HG03066 (cell line): ENCODE measurements around the gene TWIST2.

Experiments used
- ATAC-seq: cut with Tn5 transposase; IDR thresholded peaks from one replicate; pipeline ENCODE4 v1.9.1; 2021; ENCODE audit warnings: low read depth; ENCODE audit not compliant: unreplicated experiment

The TWIST2 gene

DNA sequence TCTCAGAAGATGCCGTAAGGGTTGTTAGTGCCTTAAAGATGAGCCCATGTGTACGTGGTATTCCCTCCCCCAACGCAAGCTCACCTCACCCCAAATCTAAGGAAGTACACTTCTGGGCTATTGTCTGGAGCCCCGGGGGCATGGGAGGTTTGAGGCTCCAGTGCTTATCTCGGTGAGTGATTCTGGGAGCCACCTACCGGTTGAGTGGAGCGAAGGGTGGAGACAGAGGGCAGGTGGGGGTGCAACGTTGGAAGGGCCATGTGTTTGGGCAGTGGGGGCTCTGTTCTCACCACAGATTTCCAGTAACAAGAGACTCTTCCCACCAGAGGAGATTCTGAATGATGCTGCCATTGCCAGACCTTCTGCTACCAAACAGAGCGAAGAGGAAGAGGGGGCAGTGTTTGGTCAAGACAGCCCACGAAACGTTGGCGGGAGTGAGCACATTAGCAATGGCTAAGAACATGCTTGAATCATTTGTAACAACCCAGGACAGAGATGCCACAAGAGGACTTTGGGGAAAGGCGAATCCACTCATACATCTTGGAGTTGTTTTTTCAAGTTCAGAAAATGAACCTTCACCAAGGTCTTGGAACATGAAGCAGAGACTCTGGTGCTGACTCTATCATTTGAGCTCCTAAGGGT, 38.7 kb downstream of the TWIST2 start:
- ATAC-seq: no peak

DNA sequence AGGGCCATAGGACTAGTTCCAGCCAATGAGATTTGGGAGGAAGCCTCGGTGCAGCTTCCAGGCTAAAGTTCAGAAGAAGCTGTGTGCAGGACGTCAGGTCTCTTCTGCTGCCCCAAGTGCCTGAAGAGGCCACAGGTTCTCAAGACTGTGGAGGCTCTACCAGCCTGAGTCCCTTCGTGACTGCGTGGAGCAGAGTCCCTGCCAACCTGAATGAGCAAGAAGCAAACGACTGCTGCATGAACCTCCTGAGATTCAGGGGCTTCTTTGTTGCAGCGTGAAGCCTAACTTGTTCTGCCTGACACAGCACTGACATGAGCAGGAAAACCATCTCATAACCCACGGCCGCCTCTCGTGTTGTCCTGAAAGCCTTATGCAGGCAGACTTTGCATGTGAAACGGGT, 39.7 kb downstream of the TWIST2 start:
- ATAC-seq: no peak

DNA sequence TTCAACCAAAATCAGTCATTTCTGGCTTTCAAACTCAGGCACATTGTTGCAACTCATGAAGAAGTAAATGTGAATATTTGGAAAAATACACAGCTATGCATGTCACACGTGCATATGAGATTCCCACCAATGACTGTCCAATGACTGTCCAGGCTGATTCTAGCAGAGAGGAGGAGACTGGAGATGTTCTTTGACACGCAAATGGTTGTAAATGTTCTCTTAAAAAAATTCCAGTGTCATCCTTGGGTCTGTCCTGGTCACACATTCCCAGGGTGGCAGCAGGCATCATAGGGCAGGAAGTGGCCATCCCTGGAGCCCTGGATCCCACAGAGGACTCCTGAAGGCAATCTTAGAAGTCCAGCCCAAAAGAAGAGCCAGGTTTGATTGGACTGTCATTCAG, 40.9 kb downstream of the TWIST2 start:
- no peak for ATAC-seq

DNA sequence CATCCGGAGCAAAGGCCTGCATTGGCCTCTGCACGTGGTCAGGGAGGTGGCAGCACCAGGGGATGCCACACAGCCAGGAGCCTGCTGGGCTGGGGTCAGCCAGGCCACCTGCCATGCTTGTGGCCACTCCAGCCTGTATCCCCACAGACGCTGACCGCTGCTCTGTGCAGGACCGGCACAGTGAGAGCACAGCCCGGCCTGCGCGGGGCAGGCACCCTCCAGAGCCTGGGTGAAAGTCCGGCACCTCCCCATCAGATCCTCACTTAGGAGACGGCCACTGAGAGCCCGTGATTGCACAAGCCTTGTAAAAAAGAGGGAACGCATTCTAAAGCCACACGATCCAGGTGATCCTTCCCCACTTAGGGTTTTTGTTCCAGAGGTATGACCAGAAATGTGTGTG, 42.2 kb downstream of the TWIST2 start:
- ATAC-seq: no peak

DNA sequence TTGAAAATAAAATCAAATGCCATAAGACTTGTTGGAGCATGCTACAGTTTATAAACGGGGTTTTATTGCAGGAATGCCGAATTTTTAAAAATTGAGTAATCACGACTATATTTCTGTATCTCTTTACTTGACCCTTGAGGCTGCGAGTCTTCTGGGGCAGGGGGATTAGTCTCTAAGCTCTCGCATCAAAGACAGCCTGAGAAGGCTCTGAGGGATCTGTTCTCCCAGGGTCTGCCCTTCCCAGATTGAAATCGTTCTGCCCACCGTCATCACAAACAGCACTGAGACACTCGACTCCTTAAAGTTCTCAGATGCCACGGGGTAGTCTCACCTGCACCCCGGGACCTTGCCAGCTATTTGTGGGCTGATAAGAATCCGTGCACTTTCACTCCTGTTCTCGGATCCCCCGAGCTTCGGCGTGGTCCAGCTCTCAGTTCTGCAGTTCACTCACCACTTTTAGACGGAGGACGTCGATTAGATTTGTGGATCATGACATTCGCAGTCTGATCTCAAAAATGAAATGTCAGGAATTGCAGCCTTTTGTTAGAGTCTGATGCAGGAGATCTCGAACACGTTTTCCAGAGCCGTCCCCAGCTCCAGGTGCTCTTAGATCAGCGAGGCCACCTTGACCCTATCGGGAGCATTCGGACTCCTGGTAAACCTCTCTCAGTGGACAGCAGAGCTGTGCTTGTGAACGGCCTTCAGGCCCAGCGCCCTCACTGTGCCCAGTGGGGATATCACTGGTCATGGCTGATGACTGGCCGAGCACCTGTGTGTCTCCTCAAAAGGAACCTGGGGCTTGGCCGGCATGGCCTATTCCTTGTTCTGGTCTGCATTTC, 43.0 kb downstream of the TWIST2 start:
- ATAC-seq: no peak

- ATAC-seq: no peak
Observed at GRCh38 chr2:238891457-238892203, 43.7 kb downstream of the TWIST2 start.

GRCh38 chr2:238892204-238892500, 44.3 kb downstream of the TWIST2 start:
- no peak for ATAC-seq

GRCh38 chr2:238892796-238893195, 44.9 kb downstream of the TWIST2 start:
- no peak for ATAC-seq

DNA sequence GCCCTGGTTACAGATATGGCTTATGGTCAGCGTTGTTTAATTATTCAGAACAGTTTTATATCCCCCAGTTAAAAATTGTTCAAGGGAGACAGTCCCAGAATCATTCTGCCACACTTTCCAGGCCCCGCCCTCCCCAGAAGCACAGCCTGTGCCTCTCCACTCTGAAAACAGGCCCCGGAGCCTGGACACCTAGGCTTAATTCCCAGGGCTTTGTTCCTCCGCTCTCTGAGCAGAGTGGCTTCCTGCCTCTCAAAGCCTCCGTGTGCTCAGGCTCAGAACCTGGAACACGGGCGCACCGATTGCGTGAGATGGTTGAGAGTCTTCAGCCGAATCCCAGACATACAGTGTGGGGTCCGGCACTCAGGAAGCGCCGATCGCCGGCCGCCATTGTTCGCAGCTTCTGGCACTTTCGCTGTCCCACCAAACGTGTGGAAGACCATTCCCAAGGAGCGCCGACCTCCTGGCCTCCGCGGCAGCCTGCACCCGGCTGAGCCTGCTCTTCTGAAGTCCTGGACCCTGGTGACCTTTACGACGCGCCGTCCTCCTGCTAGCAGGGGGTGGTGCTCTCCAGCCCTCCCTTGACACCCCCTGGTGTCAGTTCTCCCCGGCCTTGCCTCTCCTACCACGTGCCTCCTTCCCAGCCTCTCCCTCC, 45.6 kb downstream of the TWIST2 start:
- no peak for ATAC-seq

DNA sequence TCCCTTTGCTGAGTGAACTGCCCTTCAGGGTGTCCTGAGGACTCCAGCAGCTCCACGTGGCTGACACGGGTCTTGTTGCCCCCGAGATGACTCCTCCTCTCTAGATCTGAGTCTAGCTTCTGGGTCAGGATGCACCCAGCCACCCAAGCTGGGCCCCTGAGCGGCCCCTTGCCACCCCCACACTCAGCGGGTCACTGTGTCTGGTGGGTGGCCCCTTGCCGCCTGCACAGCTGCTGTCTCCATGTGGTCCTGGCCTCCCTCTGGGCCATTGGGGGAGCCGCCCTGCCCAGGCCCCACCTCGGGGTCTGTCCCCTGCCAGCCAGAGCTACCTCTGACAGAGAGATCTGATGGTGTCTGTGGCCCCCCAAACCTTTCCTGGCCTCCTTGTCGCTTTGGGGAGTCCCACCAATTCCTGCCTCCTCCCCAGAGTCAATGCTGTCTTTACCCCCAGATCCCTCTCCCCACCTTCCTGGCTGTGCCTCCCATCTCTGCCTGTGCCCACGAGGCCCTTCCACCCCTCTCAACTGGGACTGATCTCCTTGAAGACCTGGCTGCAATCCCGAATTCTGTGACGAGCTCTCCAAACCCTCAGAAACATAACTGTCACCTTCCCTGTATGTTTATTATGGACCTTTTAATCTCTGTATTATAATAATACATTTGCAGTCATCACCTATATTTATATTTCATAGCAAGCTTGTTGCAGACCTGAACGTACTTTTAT, 46.5 kb downstream of the TWIST2 start:
- ATAC-seq: no peak

DNA sequence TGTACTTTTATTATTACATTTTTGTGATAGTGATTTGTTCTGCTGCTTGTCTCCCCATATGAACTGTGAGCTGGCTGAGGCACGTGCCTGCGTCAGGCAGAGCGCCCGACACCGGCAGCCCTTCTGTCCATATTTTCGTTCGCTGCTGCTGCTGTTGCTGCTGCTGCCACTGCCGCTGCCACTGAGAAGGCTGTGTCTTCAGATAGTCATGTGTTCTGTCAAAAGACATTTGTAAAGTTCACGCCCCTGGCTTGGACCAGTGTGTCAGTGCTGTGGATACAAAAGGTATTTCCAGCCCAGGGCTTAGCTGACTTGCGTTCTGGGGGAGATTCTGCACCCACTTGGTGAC, 47.0 kb downstream of the TWIST2 start:
- no peak for ATAC-seq

DNA sequence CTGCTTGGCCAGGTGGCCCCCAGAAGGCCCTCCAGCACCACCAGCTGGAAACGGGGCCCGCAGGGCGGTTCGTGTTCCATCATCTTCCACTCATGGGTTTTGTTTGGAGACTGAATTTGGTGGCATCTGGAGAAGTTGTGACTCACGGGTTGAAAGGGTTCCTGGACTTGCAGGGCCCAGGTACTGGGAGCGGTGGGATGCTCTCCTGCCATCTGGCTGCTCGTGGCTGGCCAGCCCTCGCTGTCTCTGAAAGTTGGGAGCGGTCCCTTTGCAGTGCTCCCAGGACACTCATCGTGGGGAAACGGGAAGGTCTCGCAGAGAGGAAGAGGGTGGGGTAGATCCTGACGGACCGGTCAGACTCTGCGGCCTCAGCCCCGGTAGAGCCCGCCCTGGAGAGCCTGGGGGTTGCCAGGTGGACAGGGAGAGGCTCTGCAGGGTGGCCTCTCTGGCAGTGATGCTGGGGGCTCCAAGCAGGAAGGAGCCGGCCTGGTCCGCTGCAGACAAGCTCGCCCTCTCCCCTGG, 47.5 kb downstream of the TWIST2 start:
- ATAC-seq: no peak

DNA sequence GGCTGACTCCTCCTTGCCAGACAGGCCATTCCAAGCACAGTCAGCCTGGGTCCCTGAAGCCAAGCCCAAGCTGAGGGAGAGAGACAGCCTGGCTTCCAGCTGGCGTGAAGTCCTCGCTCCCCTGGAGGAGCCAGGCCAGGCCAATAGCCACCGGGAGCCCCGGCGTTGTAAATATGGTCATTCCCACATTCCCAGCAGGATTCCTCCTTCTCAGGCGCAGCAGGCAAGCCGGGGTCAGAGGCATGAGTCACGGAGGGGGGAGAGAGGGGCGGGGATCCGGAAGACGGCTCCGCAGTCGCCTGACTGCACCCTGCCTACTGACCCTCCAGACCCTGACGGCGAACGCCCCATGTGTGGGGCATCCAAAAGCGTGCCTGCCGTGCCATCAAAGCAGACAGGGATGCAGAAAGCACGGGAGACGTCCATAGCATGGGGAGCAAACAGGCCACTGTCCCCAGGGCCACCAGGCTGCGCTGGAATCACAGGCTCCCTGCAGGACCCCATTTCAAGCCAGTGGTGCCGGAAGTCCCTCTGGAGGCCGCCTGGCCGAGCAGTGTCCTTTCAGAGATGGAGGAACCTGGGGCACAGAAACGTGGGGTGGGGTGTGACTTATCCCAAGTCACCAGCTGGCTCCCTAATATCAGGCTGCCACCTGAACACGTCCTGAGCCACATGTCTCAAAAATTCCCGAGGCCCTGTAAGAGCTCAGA, 48.2 kb downstream of the TWIST2 start:
- no peak for ATAC-seq

- ATAC-seq: no peak
Observed at GRCh38 chr2:238896641-238897040, 48.8 kb downstream of the TWIST2 start.

DNA sequence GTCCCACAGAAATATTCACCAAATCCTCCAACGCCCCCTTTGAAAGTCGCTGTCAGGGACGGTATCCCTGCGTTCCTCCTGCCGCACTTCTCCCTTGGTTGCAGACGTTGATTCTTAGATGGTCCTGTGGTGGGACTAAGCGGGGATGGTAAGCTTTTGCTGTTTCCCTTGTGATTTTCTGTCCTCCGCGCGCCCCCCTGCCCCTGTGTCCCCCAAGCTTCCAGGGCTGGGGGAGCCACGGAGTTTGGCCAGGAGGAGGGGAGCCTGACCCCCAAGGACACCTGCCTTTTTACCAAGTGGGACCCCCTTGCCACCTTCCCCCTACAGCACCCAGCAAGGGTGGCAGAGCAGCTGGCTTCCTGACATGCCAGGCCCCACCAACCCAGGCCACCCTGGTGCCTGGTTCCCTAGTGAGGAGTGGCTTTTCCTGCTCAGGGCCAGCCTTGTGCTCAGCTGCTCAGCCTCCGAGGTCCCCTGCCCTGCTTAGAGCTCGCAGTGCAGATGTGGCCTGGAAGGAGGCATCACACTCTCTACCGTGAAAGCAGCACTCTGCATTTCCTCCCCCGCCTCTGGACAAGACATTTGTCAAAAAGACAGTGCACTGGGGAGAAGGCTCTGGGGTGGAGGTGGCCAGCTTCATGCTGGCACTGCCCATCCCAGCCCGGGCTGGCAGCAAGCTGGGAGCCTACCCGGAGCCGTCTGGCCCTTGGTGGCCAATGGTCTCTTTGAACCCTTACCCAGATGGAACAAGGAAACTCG, 49.4 kb downstream of the TWIST2 start:
- ATAC-seq: no peak

GRCh38 chr2:238897911-238898311, 50.0 kb downstream of the TWIST2 start:
- no peak for ATAC-seq

GRCh38 chr2:238898534-238899281, 50.8 kb downstream of the TWIST2 start:
- no peak for ATAC-seq

DNA sequence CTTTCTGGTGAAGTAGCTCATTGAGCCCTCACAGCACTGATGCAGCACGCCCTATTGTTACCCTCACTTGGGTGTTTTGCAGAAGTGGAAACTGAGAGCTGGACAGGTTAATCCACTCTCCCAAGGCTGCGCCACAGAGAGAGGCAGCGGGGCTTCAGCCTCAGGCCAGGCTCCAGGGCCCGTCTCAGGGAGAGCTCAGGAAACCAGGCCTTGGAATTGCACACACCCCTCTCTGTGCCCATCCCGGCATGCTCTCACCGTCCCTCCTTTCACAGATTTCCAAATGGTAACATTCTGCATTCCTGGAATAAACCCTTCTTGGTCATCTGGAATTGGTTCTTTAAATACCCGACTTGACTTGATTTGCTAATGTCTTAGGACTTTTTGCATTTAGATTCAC, 51.5 kb downstream of the TWIST2 start:
- ATAC-seq: no peak
